Measurements from ENCODE around the gene ODF4.
"Not testable (repeated sequence)": the region's sequence is repeated elsewhere in the genome, so short reads cannot be mapped to it uniquely, and the experiment has no call there.

ODF4 gene

DNA sequence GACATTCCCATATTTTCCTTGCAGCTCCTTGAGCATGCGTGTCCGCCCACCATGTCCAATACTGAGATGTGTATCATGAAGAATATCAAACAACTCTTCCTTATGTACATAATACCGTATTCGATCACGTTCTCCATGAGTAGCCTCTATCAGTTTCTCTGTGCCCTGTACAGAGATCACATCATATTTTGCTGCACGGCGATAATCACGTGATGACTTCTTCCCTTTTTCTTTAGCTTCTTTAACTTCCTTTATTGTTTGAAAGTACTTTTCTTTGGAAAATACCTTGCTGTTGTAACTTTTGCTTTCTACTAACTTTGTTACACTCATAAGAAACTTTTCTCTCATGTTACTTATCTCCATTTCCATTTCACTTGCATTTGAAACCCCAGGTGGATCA lies 30.3 kb downstream of the ODF4 start:
- no peak for DNase-seq

DNA sequence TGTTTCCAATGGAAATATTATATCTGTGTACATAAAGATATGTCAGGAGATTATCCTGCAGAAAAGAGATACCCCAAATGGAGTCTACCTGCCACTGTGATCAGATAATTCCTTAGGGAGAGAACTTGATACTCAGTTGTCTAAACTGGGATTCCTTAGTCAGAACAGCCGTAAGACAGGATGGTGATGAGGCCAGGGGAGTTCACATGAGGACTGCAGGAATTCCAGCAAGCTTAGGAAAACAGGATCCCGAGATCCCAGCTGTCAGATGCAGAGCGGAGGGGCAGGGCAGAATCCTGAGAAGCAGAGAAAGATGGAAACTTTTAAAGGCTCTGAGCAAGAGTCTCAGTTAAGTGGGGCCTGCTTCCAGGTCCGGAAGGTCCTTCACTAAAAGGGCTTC lies 32.1 kb downstream of the ODF4 start:
- DNase-seq = no peak

DNA sequence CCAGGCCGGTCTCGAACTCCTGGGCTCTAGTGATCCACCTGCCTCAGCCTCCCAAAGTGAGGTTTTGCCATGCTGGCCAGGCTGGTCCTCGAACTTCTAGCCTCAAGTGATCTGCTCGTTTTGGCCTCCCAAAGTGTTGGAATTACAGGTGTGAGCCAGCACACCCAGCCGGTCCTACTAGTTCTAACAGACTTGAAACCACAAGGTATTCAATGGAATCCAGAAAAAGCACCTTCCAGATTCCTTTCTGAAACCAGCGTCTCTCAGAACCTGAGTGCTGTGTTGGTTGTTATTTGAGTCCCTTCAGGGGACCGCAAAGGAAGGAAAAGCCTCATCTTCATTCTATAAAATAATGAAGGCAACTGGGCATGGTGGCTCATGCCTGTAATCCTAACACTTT lies 32.8 kb downstream of the ODF4 start:
- no peak for DNase-seq

DNA sequence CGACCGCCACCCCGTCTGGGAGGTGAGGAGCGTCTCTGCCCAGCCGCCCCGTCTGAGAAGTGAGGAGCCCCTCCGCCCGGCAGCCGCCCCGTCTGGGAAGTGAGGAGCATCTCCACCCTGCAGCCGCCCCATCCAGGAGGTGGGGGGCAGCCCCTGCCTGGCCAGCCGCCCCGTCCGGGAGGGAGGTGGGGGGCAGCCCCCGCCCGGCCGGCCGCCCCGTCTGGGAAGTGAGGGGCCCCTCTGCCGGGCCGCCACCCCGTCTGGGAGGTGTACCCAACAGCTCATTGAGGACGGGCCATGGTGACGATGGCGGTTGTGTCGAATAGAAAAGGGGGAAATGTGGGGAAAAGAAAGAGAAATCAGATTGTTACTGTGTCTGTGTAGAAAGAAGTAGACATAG lies 34.2 kb downstream of the ODF4 start:
- not testable (repeated sequence) for DNase-seq

DNA sequence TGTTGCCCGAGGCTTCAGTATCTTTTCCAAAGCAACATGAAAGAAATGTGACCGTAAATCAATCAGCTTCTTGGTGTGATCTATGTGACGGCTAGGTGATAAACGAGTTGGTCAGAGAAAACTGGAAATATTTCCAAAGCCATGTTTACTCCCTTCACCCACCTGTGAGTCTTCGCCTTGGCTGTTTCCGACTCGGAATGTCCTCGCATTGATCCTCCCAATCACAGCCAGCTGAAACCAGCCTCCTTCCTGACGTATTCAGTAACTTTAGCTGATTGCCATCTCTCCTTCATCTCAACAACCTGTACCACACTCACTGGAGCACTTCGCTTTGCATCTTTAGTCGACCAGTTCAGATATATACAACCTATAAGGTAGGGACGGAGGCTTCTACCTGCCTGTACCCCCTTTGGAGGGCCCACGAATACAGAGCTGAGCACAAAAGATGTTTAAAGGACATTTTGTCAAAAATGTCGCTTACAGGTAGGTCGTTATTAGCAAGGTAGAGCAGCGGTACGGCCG lies 36.2 kb downstream of the ODF4 start:
- no peak for DNase-seq

GRCh38 chr17:8376271-8377067 lies 36.8 kb downstream of the ODF4 start, which contains the start of gene KRABD2:
TSS of gene KRABD2 (minus strand) at chr17:8376704.
- DNase-seq = peak; percentile 89

- no peak for DNase-seq
These were observed 37.8 kb downstream of the ODF4 start for GRCh38 chr17:8377422-8377821.

DNA sequence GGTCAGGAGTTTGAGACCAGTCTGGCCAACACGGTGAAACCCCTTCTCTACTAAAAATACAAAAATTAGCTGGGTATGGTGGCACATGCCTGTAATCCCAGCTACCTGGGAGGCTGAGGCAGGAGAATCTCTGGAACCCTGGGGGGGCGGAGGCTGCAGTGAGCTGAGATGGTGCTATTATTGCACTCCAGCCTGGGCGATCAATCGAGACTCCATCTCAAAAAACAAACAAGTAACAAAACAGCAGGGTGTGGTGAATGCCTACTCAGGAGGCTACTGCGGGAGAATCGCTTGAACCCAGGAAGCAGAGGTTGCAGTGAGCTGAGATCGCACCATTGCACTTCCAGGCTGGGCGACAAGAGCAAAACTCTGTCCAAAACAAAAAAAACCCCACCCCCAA lies 38.5 kb downstream of the ODF4 start:
- DNase-seq = not testable (repeated sequence)

- DNase-seq = no peak
These were observed 40.4 kb downstream of the ODF4 start for GRCh38 chr17:8380049-8380448.

- no peak for DNase-seq
These were observed 42.6 kb downstream of the ODF4 start for GRCh38 chr17:8382052-8382879.

- DNase-seq = no peak
These were observed 43.2 kb downstream of the ODF4 start for GRCh38 chr17:8382880-8383142.

DNA sequence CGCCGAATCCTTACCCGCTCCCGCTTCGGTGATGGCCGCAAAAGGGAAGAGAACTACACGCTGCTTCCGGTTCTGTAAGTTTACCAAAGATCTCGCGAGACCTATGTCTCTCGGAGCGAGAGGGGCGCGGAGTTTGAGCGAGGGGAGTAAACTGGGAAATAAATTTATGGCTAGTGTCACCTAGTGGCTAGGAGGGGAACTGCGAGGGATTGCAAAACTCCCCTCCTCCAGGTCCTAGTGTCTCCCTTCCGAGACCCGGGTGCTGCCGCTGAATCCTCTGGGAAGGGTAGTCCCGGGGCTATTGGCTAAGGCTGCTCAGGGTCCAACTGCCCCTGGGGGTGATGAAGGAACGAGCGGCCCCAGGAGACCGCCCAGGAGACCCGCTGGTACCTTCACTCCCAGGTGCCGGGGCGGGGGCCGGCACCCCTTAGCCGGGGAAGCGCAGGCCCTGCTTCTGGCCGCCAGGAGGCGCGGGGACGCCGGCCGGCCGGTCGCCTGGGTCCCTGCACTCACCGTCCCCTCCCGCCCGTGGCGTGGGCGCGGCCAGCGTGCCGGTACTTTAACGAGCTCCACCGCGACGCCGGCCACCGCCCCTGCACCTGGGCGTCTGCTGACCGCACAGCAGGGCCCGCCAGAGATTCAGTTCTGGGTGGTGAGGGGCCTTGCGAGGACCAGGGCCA lies 43.6 kb downstream of the ODF4 start, which contains the start of gene RPL26:
Gene RPL26 (minus strand): TSS at position 51 of the 680 bp plus-strand sequence. CDS start 883 bp downstream, outside the sequence.
- DNase-seq = peak; percentile 86

- DNase-seq = no peak
These were observed 45.2 kb downstream of the ODF4 start for GRCh38 chr17:8384801-8385378.

DNA sequence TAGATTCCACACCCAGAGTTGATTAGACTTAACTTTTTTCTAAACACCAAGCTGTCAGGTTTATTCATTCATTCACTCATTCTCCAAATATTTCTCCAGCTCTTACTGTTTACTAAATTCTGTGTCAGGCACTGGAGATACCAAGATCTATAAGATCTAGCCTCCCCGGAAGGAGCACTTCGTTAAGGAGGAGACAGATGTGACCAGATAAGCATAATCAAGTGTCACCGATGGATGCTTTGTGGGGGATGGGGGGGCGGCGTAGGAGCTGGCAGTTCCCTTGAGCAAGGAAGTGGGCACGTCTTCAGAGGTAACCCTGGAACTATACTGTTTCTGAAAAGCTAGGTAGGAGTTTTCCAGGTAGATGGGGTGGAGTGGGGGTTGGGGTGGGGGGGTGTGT lies 47.2 kb downstream of the ODF4 start:
- no peak for DNase-seq

DNA sequence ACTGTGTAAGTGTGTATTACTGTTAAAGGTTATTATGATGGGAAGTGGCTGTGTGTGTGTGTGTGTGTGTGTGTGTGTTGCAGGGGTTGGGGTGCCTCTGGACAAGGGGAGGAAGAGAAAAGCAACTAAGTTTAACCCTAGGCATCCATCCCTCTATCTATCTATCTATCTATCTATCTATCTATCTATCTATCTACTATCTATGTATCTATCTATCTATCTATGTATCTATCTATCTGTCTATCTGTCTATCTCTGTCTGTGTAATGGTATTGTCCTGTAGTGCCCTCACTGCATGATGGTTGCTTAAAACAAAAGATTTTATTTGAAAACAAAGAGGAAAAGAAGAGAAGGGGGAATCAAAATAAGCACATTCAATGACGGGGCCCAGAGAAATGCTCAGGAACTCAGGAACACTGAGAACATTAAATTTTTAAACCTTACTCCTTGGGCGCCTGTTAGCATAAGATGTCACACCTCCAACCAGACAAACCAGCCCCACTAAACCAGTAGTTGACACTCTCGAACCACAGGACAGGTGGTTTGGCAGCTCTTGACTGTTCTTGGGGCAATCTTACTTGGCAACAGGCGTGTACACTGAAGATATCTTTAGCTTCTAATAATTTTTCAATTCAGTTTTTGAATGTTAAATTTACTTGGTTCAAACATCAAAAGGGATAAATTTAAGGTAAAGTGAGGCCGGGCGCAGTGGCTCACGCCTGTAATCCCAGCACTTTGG lies 48.4 kb downstream of the ODF4 start:
- no peak for DNase-seq

- DNase-seq = no peak
These were observed 52.1 kb downstream of the ODF4 start for GRCh38 chr17:8391711-8392110.

- no peak for DNase-seq
These were observed 52.6 kb downstream of the ODF4 start for GRCh38 chr17:8392274-8392673.

DNA sequence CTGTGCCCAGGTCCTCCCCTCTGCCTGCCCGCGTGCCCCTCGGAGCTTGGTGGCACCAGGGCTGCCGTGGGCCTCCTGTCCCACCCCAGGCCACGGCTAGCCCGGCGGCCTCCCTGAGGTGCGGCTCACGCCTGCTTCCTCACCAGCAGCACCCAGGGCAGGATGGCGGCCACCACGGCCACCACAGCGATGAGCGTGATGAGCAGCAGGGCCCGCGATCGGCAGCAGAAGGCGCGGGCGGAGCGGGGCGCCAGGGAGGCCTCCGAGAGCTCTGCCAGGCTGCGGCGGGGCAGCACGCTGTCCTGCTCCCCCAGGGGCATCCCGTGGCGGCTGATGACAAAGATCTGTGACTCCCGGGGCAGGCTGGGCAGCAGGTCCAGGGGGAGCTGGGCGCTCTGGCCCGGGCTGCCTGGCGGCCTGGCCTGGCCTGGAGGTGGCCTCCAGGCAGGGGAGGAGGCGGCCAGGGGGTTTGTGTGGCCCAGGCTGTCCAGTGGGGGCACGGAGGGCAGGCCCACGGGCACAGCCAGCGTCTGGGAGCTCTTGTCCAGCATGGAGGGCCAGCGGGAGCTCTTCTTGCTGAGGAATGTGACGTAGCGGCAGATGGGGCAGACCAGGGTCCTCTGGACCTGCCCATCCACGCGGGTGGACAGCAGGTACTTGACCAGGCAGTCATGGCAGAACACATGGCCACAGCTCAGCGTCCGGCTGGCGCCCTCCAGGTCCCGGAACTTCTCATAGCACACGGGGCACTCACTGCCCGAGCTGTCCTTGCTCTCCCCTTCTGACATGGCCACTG lies 53.2 kb downstream of the ODF4 start:
- no peak for DNase-seq

DNA sequence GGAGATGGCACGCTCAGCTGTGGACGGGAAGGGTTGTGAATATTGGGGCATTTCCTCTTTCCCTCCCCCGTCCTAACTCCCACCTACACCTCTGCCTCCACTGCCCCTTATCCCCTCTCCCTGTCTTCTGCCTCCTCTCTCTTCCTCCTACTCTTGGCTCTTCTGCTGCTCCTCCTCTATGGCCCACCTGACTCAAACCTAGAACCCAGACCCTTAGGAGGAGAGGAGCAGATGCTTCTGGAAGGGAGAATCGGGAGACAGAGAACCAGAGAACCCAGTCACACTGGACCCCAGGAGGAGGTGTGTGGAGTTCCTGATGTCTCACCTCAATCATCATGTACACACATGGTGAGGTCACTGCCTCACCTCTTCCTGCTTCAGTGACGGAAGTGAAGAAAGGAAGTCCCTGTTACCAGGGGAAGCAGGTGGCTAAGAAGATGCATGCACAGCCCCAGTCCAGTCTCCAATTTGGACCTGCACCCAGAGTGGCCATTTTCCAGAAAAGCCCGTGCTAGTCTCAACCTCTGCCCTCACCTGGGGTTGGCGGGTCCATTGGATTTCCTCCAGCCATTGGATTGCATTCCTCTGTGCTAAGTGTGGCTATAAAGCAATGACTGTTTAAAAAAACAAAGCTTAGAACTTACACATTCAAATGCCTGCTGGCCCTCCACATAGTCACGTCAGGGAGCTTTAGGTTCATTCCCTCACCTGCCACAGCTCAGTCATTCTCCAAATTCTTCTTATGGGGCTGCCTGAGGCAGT lies 54.0 kb downstream of the ODF4 start:
- DNase-seq = no peak

DNA sequence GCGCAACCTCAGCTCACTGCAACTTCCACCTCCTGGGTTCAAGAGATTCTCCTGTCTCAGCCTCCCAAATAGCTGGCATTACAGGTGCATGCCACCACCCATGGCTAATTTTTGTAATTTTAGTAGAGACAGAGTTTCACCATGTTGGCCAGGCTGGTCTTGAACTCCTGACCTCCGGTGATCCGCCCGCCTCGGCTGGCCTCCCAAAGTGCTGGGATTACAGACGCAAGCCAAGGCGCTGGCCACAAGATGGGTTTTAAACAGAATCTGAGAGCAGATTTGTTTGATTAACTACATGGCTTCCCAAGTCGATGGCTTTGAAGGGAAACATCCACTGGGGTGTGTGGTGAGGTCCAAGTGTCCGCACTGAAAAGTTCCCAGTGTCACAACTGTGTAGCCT lies 54.9 kb downstream of the ODF4 start:
- DNase-seq = not testable (repeated sequence)
